SK-N-SH (cell line): ENCODE measurements around the gene KHSRP. TPM values are rescaled to one million over a fixed set of nuclear protein-coding genes. Genes with fewer than 3 reads are reported as not detected.

Experiments
- CTCF ChIA-PET: fragments of 300-600, 350-600 bp; formaldehyde crosslinking; extraction: SDS; loops from one replicate; lab custom pipeline; 2021; lab: Yijun Ruan, JAX
- POLR2A ChIA-PET: fragments of 350-600 bp; sonication (Branson Sonifier 250); formaldehyde crosslinking; extraction: SDS; loops from one replicate; lab custom pipeline; 2020; ENCODE audit warnings: antibody characterized with exemption, inconsistent platforms; lab: Yijun Ruan, JAX
- DNase-seq: peaks from one replicate; pipeline ENCODE4 v3.0.0; 2012
- H2AFZ ChIP-seq: fragments of 200-600 bp; sonication (generic); 2 replicates; pipeline ENCODE4 v1.8.1; 2016; ENCODE audit warnings: antibody characterized with exemption, mild to moderate bottlenecking, low read depth
- H3F3A ChIP-seq: fragments of 200-600 bp; sonication (generic); replicated peaks from 2 replicates; pipeline ENCODE3; 2016; ENCODE audit warnings: antibody characterized with exemption, mild to moderate bottlenecking; ENCODE audit not compliant: insufficient read depth
- H3K27ac ChIP-seq, 2 experiments: fragments of 200-500 bp in 1 of 2; fragments of 200-600 bp in 1 of 2; sonication (Bioruptor generic) in 1 of 2; sonication (generic), shearing (Covaris generic) in 1 of 2; 2 replicates each; pipeline versions ENCODE4 v1.5.1 to v1.6.1; 2014 to 2016; ENCODE audit warnings: low read depth in 2 of 2, inconsistent platforms in 1 of 2, low read length in 1 of 2, mild to moderate bottlenecking in 1 of 2, mixed read lengths in 1 of 2
- H3K27me3 ChIP-seq: fragments of 200-600 bp; sonication (generic), shearing (Covaris generic); 2 replicates; pipeline ENCODE4 v1.6.1; 2016; ENCODE audit warnings: mixed run types; ENCODE audit not compliant: insufficient read depth
- H3K36me3 ChIP-seq, 2 experiments: fragments of 200-500 bp in 1 of 2; fragments of 200-600 bp in 1 of 2; sonication (Bioruptor generic) in 1 of 2; sonication (generic) in 1 of 2; replicated peaks in 1 of 2; 2 replicates each; pipeline versions ENCODE3 to v1.5.1; 2014 to 2016; ENCODE audit warnings: low read length in 1 of 2, mild to moderate bottlenecking in 1 of 2; ENCODE audit not compliant: insufficient read depth in 2 of 2, control insufficient read depth in 1 of 2
- H3K4me1 ChIP-seq, 2 experiments: fragments of 200-500 bp in 1 of 2; fragments of 200-600 bp in 1 of 2; sonication (Bioruptor generic) in 1 of 2; sonication (generic), shearing (Covaris generic) in 1 of 2; 2 replicates each; pipeline versions ENCODE4 v1.5.1 to v1.6.1; 2014 to 2016; ENCODE audit warnings: low read depth in 1 of 2, low read length in 1 of 2, mixed run types in 1 of 2; ENCODE audit not compliant: insufficient read depth in 2 of 2, control insufficient read depth in 1 of 2
- H3K4me2 ChIP-seq: fragments of 200-600 bp; sonication (generic), shearing (Covaris generic); 2 replicates; pipeline ENCODE4 v1.6.1; 2017; ENCODE audit warnings: mixed run types
- H3K4me3 ChIP-seq, 2 experiments: fragments of 200-500 bp in 1 of 2; fragments of 200-600 bp in 1 of 2; sonication (Bioruptor generic) in 1 of 2; sonication (generic), shearing (Covaris generic) in 1 of 2; 2 replicates each; pipeline versions ENCODE4 v1.5.1 to v1.8.1; 2014 to 2016; ENCODE audit warnings: low read depth in 2 of 2, inconsistent platforms in 1 of 2, low read length in 1 of 2, mild to moderate bottlenecking in 1 of 2, mixed read lengths in 1 of 2, moderate library complexity in 1 of 2
- H3K79me2 ChIP-seq: fragments of 200-600 bp; sonication (generic); 2 replicates; pipeline ENCODE4 v1.8.1; 2017; ENCODE audit warnings: mild to moderate bottlenecking; ENCODE audit not compliant: insufficient read depth
- H3K9ac ChIP-seq: fragments of 200-600 bp; sonication (generic); 2 replicates; pipeline ENCODE4 v1.6.1; 2017; ENCODE audit warnings: mixed run types
- H3K9me2 ChIP-seq: fragments of 200-600 bp; sonication (generic); 2 replicates; pipeline ENCODE4 v1.6.1; 2017; ENCODE audit warnings: mixed run types
- H3K9me3 ChIP-seq: fragments of 200-600 bp; sonication (generic); 2 replicates; pipeline ENCODE4 v1.6.1; 2017; ENCODE audit warnings: mixed run types, mild to moderate bottlenecking, moderate library complexity
- H4K20me1 ChIP-seq: fragments of 200-600 bp; sonication (generic); 2 replicates; pipeline ENCODE4 v1.6.1; 2017; ENCODE audit warnings: mild to moderate bottlenecking, mixed run types; ENCODE audit not compliant: insufficient read depth
- GATA2 ChIP-seq: sonication (generic); formaldehyde crosslinking; IDR thresholded peaks from 2 replicates; pipeline ENCODE4 v1.5.0; 2020; ENCODE audit warnings: mild to moderate bottlenecking, missing genetic modification reagents
- MEF2A ChIP-seq: IDR thresholded peaks from 2 replicates; pipeline ENCODE4 v1.4.0; 2012; ENCODE audit warnings: low read depth, borderline replicate concordance
- NRF1 ChIP-seq: IDR thresholded peaks from 2 replicates; pipeline ENCODE4 v1.6.1; 2012; ENCODE audit warnings: low read depth, mild to moderate bottlenecking, low read length
- RAD21 ChIP-seq: IDR thresholded peaks from 2 replicates; pipeline ENCODE4 v1.6.1; 2012; ENCODE audit warnings: mild to moderate bottlenecking, low read length
- RCOR1 ChIP-seq: fragments of 150-350 bp; IDR thresholded peaks from 2 replicates; pipeline ENCODE4 v1.6.1; 2017; ENCODE audit warnings: antibody characterized with exemption, low read length
- SMC3 ChIP-seq: IDR thresholded peaks from 2 replicates; pipeline ENCODE4 v1.6.1; 2012; ENCODE audit warnings: low read depth, low read length, improper control_type of control experiment
- TEAD4 ChIP-seq: IDR thresholded peaks from 2 replicates; pipeline ENCODE4 v1.4.0; 2012; ENCODE audit warnings: mild to moderate bottlenecking, borderline replicate concordance; ENCODE audit not compliant: insufficient read depth
- WGBS: methylation state at CpG from one replicate; pipeline ENCODE4 v1.1.6; 2017; ENCODE audit warnings: low lambda C conversion rate; 5-methylcytosine and 5-hydroxymethylcytosine counted together
- polyA plus RNA-seq, 3 experiments: library from polyadenylated mRNA; depleted of rRNA; stranded (reverse); fragments of >200 nt; gene quantifications; 2 replicates each; pipeline ENCODE4 v1.2.3, GENCODE V29; 2012
- TF ChIP-seq, protein P1 (sequence below): fragments of 150-350 bp; IDR thresholded peaks from 2 replicates; pipeline ENCODE4 v1.6.1; 2017; ENCODE audit warnings: antibody characterized with exemption, low read length, low read depth, borderline replicate concordance
- TF ChIP-seq, protein P2 (sequence below): IDR thresholded peaks from 2 replicates; pipeline ENCODE4 v1.4.0; 2012; ENCODE audit warnings: low read depth, borderline replicate concordance
- TF ChIP-seq, protein P3 (sequence below): fragments of 150-350 bp; IDR thresholded peaks from 2 replicates; pipeline ENCODE4 v1.6.1; 2016; ENCODE audit warnings: mild to moderate bottlenecking, low read depth, low read length
- TF ChIP-seq, protein P4 (sequence below): fragments of 200-600 bp; sonication (generic); IDR thresholded peaks from 2 replicates; pipeline ENCODE4 v1.6.1; 2017; ENCODE audit warnings: antibody characterized with exemption, mild to moderate bottlenecking, moderate library complexity
- TF ChIP-seq, protein P5 (sequence below): IDR thresholded peaks from 2 replicates; pipeline ENCODE4; 2012
- TF ChIP-seq, protein P6 (sequence below): IDR thresholded peaks from 2 replicates; pipeline ENCODE4 v1.6.1; 2012; ENCODE audit warnings: mild to moderate bottlenecking, low read depth, low read length, moderate library complexity

KHSRP gene
- polyA plus RNA-seq, 1 of the 3 experiments (the other 2 are of a cell fraction) = 96.8 TPM

DNA sequence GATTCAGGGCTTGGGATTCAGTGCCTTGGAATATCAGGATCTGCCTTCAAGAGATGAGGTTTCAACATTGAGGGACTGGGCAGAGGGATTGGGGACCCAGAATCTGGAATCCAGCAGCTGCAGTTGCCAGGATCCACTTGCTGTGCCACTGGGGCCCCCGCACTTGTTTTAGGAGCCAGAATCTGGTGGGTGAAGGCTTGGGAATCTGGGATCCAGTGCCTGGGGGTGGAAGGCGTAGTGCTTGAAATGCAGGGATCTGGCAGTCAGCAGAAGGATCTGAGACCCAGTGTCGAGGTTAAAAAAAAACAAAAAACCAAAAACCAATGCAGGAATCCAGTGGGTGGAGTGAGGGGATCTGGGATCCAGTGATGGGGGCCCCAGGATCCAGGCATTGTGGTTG is 16.3 kb upstream of the KHSRP start (continued):
- TF ChIP-seq, protein P1, sequence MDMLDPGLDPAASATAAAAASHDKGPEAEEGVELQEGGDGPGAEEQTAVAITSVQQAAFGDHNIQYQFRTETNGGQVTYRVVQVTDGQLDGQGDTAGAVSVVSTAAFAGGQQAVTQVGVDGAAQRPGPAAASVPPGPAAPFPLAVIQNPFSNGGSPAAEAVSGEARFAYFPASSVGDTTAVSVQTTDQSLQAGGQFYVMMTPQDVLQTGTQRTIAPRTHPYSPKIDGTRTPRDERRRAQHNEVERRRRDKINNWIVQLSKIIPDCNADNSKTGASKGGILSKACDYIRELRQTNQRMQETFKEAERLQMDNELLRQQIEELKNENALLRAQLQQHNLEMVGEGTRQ = no peak

DNA sequence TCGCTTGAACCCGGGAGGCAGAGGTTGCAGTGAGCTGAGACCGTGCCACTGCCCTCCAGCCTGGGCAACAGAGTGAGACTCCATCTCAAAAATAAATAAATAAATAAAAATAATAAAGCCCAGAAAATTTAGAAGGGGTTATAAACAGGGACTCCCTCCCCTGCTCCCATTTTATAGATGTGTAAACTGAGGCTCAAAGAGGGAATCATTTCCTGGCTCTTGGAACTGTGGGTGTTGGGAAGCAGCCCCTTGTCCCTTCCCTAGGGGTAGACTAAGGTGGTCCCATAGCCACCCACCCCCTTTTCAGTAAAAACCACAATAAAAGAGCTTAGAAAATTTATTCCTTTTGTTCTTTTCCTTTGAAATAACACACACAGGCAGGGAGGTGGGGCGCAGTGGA is 15.1 kb upstream of the KHSRP start:
- no peak overlapping the region for H2AFZ ChIP-seq
- H3K9me2 ChIP-seq = no peaks in the 10 kb centered on the region
- no peaks in the 10 kb centered on the region for H3K4me1 ChIP-seq
- H3F3A ChIP-seq = no peaks in the 10 kb centered on the region
- ChIA-PET POLR2A (interaction anchor here (0.6 kb wide), 1 partner anchor 67 kb away, joined by 3 read pairs; the partner anchor contains the start of gene ALKBH7), CTCF (no interaction called here)
- H3K9me3 ChIP-seq = no peaks in the 10 kb centered on the region
- no peak overlapping the region for H3K27ac ChIP-seq
- TF ChIP-seq, protein P2, sequence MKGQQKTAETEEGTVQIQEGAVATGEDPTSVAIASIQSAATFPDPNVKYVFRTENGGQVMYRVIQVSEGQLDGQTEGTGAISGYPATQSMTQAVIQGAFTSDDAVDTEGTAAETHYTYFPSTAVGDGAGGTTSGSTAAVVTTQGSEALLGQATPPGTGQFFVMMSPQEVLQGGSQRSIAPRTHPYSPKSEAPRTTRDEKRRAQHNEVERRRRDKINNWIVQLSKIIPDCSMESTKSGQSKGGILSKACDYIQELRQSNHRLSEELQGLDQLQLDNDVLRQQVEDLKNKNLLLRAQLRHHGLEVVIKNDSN = no peak
- TF ChIP-seq, protein P3, sequence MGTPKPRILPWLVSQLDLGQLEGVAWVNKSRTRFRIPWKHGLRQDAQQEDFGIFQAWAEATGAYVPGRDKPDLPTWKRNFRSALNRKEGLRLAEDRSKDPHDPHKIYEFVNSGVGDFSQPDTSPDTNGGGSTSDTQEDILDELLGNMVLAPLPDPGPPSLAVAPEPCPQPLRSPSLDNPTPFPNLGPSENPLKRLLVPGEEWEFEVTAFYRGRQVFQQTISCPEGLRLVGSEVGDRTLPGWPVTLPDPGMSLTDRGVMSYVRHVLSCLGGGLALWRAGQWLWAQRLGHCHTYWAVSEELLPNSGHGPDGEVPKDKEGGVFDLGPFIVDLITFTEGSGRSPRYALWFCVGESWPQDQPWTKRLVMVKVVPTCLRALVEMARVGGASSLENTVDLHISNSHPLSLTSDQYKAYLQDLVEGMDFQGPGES = no peak
- TF ChIP-seq RAD21 = no peak
- TF ChIP-seq NRF1 = no peak
- no peak for TF ChIP-seq GATA2
- TF ChIP-seq MEF2A = no peak
- H4K20me1 ChIP-seq = no peaks in the 10 kb centered on the region
- no peak for DNase-seq
- no peaks in the 10 kb centered on the region for H3K36me3 ChIP-seq
- WGBS = 88% methylated on average over 4 of the region's 4 CpGs
- no peaks in the 10 kb centered on the region for H3K79me2 ChIP-seq
- no peak overlapping the region for H3K4me3 ChIP-seq
- no peak overlapping the region for H3K4me2 ChIP-seq
- H3K9ac ChIP-seq = no peak overlapping the region
- no peaks in the 10 kb centered on the region for H3K27me3 ChIP-seq

DNA sequence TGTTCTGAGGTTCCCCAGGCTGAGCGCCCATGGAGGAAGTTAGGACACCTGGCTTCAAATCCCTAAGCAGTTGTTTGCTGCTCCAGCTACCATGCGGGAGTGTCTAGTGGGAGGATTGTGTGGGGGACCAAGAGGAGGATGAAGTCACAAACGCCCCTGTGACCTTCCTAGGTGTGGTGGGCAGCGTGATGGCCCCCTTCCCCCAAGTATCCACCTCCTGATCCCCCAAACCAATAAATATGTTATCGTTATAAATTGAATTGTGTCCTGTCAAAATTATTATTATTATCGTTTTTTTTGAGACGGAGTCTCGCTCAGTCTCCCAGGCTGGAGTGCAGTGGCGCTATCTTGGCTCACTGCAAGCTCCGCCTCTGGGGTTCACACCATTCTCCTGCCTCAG is 9.1 kb upstream of the KHSRP start, which contains the start of gene SLC25A41:
Gene SLC25A41 (minus strand): TSS at position 101 of the 400 bp plus-strand sequence. CDS start 70 bp downstream, at position 31.
- H3K4me2 ChIP-seq = no peak within 1 kb of the TSS
- no peaks in the 10 kb centered on the region for H3K79me2 ChIP-seq
- H3K4me1 ChIP-seq = no peaks in the 10 kb centered on the region
- no peaks in the 10 kb centered on the region for H3K9me2 ChIP-seq
- no peaks in the 10 kb centered on the region for H3F3A ChIP-seq
- 79% methylated on average over 10 of the region's 10 CpGs for WGBS
- CTCF ChIA-PET = no interaction called here
- no peak for DNase-seq
- POLR2A ChIA-PET = no interaction called here
- H4K20me1 ChIP-seq = no peaks in the 10 kb centered on the region
- H3K36me3 ChIP-seq = no peaks in the 10 kb centered on the region
- H3K9me3 ChIP-seq = no peaks in the 10 kb centered on the region
- no peak within 1 kb of the TSS for H3K4me3 ChIP-seq
- H2AFZ ChIP-seq = no peak within 1 kb of the TSS
- no peaks in the 10 kb centered on the region for H3K27me3 ChIP-seq
- TF ChIP-seq SMC3 = no peak
- TF ChIP-seq, protein P4, sequence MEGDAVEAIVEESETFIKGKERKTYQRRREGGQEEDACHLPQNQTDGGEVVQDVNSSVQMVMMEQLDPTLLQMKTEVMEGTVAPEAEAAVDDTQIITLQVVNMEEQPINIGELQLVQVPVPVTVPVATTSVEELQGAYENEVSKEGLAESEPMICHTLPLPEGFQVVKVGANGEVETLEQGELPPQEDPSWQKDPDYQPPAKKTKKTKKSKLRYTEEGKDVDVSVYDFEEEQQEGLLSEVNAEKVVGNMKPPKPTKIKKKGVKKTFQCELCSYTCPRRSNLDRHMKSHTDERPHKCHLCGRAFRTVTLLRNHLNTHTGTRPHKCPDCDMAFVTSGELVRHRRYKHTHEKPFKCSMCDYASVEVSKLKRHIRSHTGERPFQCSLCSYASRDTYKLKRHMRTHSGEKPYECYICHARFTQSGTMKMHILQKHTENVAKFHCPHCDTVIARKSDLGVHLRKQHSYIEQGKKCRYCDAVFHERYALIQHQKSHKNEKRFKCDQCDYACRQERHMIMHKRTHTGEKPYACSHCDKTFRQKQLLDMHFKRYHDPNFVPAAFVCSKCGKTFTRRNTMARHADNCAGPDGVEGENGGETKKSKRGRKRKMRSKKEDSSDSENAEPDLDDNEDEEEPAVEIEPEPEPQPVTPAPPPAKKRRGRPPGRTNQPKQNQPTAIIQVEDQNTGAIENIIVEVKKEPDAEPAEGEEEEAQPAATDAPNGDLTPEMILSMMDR = no peak
- no peak for TF ChIP-seq TEAD4
- no peak for TF ChIP-seq RAD21
- no peak for TF ChIP-seq RCOR1
- TF ChIP-seq, protein P5, sequence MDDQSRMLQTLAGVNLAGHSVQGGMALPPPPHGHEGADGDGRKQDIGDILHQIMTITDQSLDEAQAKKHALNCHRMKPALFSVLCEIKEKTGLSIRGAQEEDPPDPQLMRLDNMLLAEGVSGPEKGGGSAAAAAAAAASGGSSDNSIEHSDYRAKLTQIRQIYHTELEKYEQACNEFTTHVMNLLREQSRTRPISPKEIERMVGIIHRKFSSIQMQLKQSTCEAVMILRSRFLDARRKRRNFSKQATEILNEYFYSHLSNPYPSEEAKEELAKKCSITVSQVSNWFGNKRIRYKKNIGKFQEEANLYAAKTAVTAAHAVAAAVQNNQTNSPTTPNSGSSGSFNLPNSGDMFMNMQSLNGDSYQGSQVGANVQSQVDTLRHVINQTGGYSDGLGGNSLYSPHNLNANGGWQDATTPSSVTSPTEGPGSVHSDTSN = no peak
- TF ChIP-seq, protein P3 = no peak
- TF ChIP-seq, protein P6, sequence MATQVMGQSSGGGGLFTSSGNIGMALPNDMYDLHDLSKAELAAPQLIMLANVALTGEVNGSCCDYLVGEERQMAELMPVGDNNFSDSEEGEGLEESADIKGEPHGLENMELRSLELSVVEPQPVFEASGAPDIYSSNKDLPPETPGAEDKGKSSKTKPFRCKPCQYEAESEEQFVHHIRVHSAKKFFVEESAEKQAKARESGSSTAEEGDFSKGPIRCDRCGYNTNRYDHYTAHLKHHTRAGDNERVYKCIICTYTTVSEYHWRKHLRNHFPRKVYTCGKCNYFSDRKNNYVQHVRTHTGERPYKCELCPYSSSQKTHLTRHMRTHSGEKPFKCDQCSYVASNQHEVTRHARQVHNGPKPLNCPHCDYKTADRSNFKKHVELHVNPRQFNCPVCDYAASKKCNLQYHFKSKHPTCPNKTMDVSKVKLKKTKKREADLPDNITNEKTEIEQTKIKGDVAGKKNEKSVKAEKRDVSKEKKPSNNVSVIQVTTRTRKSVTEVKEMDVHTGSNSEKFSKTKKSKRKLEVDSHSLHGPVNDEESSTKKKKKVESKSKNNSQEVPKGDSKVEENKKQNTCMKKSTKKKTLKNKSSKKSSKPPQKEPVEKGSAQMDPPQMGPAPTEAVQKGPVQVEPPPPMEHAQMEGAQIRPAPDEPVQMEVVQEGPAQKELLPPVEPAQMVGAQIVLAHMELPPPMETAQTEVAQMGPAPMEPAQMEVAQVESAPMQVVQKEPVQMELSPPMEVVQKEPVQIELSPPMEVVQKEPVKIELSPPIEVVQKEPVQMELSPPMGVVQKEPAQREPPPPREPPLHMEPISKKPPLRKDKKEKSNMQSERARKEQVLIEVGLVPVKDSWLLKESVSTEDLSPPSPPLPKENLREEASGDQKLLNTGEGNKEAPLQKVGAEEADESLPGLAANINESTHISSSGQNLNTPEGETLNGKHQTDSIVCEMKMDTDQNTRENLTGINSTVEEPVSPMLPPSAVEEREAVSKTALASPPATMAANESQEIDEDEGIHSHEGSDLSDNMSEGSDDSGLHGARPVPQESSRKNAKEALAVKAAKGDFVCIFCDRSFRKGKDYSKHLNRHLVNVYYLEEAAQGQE = no peak
- H3K9ac ChIP-seq = no peak within 1 kb of the TSS
- H3K27ac ChIP-seq = no peak within 1 kb of the TSS
